Prostate gland (tissue), 2 donors: Measurements from ENCODE around the gene ZNF503. TPM values are rescaled to one million over a fixed set of nuclear protein-coding genes. Genes with fewer than 3 reads are reported as not detected.
A peak's percentile ranks its signal among the peaks of the same experiment; 100 is the strongest.

Source experiments
- DNase-seq: peaks from one replicate; pipeline ENCODE4 v3.0.0-alpha.2; 2019; ENCODE audit warnings: low spot score
- H3K27ac ChIP-seq, 2 donors: fragments of 200-600 bp; sonication (generic); 2 replicates each; pipeline ENCODE4 v1.5.1; 2017 to 2019
- H3K27me3 ChIP-seq: fragments of 200-600 bp; sonication (generic); replicated peaks from 2 replicates; pipeline ENCODE4 v1.5.1; 2019; ENCODE audit not compliant: insufficient read depth
- H3K36me3 ChIP-seq, 2 donors: fragments of 200-600 bp; sonication (generic); 1 replicate in 1 of 2; 2 replicates in 1 of 2; pipeline versions ENCODE4 v1.5.1 to v1.8.1; 2017 to 2019
- H3K4me1 ChIP-seq: fragments of 200-600 bp; sonication (generic); replicated peaks from 2 replicates; pipeline ENCODE4 v1.5.1; 2019
- H3K4me3 ChIP-seq, 2 donors: fragments of 200-600 bp; sonication (generic); 2 replicates each; pipeline ENCODE4 v1.5.1; 2017 to 2019
- H3K9me3 ChIP-seq: fragments of 200-600 bp; sonication (generic); 2 replicates; pipeline ENCODE4 v1.5.1; 2017
- POLR2A ChIP-seq: fragments of 450-650 bp; IDR thresholded peaks from one replicate; pipeline ENCODE4 v1.6.1; 2016; ENCODE audit warnings: antibody characterized with exemption, mild to moderate bottlenecking
- POLR2AphosphoS5 ChIP-seq: sonication (generic); formaldehyde crosslinking; IDR thresholded peaks from one replicate; pipeline ENCODE4 v1.6.1; 2017; ENCODE audit warnings: antibody characterized with exemption
- WGBS: methylation state at CpG from one replicate; pipeline ENCODE4 v1.1.5; 2018; 5-methylcytosine and 5-hydroxymethylcytosine counted together
- intact Hi-C: fragments of 100-400 bp; cut with DNase I; formaldehyde crosslinking; loops from one replicate; pipeline ENCODE4 v1.14.2; 2022
- total RNA-seq, 2 donors: library from RNA; depleted of rRNA; stranded (reverse); fragments of >200 nt; gene quantifications; one replicate each; pipeline ENCODE4 v1.1.0, GENCODE V29; 2016
- TF ChIP-seq, protein P1 (sequence below), 4 experiments: fragments of 200-600 bp in 2 of 4; fragments of 450-650 bp in 2 of 4; sonication (generic) in 2 of 4; IDR thresholded peaks; 1 replicate in 3 of 4; 2 replicates in 1 of 4; pipeline ENCODE4 v1.5.1; 2016 to 2019; ENCODE audit warnings: antibody characterized with exemption in 4 of 4, mild to moderate bottlenecking in 2 of 4, moderate library complexity in 2 of 4

ZNF503 gene
- total RNA-seq, 2 donors from 2014 or later, result 23.9 to 33.7 TPM

DNA sequence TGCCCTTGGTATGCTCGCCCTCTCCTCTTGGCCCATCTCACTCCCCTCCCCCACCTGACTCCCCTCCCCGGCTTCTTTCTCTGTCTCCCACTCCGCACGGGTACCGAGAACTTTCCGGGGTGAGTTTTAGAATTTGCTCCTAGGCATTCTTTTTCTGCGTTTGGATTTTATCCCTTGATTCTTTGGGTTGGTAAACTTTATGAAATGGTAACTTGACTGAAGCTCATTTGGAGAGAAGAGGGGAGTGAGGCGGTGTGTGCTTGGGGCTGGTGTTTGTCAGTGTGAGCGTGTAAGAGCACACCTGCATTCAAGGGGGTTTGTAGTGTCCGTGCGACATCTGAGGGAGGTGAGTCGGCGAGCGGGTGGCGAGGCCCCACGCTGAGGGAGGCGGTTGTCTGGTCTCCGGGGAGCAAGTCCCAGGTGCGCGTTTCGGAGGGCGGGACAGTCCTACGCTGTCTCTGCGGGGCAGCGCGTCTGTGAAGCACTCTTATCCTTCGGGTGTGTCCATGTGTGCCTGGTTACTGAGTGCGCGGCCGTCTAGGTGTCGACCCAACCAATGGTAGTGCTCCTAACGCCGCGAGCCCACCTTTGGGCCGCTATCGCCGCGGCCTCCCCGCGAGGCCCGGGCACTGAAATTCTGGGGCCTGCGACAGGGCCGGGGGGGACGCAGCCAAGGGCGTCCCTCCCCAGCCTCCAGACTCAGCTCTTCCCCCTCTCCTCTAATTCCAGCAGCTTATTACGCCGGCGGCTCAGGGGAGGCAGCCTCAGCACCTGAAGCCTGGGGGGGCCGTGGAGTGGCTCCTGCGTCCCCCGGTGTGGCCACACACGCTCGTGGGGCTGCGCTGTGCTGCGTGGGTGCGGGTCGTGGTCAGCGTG lies 2.6 kb upstream of the ZNF503 start:
- H3K27ac ChIP-seq, result peak overlapping the region; percentile 98 to 99
- TF ChIP-seq POLR2A (peak; percentile 53), POLR2AphosphoS5 (no peak)
- peaks cover 9% of the 10 kb centered on the region for H3K4me1 ChIP-seq
- peak; percentile 66 for DNase-seq
- intact Hi-C loops, result loop anchor here (2.0 to 10.0 kb wide), 6 partner anchors 258 to 1701 kb away; no protein-coding TSS in a partner anchor
- H3K27me3 ChIP-seq, result no peaks in the 10 kb centered on the region
- peak overlapping the region; percentile 98 to 100 for H3K4me3 ChIP-seq
- H3K9me3 ChIP-seq, result no peaks in the 10 kb centered on the region
- WGBS, result 1% methylated on average over 47 of the region's 58 CpGs
- peaks cover 0 to 5% of the 10 kb centered on the region in 2 donors for H3K36me3 ChIP-seq

DNA sequence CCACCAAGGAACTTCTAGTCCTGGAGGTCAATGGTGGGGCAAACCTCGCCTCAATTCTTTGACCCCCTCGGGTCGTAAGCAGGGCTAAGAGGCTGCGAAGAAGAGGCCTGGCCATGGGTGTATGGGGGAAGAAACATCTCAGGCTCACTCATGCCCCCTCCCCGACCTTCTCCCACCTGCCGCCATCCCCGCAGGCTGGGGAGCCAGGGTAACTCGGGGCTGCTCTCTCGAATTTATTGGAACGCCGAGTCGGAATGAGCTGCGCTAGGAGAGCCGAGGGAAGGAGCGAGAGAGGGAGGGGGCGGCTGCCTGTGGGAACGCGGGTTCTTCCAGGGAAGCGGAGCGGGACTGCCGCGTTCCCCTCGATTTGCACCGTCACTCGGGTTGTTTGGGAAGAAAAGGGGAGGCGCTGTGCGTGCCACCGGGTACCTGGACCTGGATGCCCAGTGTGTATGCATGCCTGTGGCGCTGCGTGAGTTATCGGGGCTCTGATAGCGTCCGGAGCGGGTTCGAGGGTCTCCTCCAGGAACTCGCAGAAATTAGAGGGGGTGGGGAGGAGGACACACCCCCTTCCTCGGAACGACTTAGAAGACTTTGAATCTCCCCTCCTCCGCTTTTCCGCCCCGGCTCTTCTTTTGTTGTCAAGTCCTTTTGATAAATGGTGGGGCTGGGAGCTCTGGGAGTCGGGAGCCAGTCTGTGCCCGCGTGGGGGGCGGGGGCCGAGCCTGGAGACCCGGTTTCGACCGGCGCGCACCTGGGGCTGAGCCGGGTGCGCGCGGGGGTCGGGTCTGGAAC lies 1.8 kb upstream of the ZNF503 start:
- peak overlapping the region; percentile 98 to 99 for H3K27ac ChIP-seq
- WGBS, result under 1% methylated on average over 56 of the region's 56 CpGs
- H3K36me3 ChIP-seq, result peaks cover 0 to 14% of the 10 kb centered on the region in 2 donors
- H3K9me3 ChIP-seq, result no peaks in the 10 kb centered on the region
- H3K27me3 ChIP-seq, result no peaks in the 10 kb centered on the region
- DNase-seq, result peak; percentile 45
- peak overlapping the region; percentile 98 to 100 for H3K4me3 ChIP-seq
- intact Hi-C loops, result loop anchor here (2.0 to 10.0 kb wide), 6 partner anchors 259 to 1701 kb away; no protein-coding TSS in a partner anchor
- H3K4me1 ChIP-seq, result peaks cover 9% of the 10 kb centered on the region
- no peak for TF ChIP-seq POLR2AphosphoS5
- TF ChIP-seq POLR2A, result no peak
- TF ChIP-seq, protein P1, sequence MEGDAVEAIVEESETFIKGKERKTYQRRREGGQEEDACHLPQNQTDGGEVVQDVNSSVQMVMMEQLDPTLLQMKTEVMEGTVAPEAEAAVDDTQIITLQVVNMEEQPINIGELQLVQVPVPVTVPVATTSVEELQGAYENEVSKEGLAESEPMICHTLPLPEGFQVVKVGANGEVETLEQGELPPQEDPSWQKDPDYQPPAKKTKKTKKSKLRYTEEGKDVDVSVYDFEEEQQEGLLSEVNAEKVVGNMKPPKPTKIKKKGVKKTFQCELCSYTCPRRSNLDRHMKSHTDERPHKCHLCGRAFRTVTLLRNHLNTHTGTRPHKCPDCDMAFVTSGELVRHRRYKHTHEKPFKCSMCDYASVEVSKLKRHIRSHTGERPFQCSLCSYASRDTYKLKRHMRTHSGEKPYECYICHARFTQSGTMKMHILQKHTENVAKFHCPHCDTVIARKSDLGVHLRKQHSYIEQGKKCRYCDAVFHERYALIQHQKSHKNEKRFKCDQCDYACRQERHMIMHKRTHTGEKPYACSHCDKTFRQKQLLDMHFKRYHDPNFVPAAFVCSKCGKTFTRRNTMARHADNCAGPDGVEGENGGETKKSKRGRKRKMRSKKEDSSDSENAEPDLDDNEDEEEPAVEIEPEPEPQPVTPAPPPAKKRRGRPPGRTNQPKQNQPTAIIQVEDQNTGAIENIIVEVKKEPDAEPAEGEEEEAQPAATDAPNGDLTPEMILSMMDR (IDR thresholded peaks at IDR 0.05), result no peak

DNA sequence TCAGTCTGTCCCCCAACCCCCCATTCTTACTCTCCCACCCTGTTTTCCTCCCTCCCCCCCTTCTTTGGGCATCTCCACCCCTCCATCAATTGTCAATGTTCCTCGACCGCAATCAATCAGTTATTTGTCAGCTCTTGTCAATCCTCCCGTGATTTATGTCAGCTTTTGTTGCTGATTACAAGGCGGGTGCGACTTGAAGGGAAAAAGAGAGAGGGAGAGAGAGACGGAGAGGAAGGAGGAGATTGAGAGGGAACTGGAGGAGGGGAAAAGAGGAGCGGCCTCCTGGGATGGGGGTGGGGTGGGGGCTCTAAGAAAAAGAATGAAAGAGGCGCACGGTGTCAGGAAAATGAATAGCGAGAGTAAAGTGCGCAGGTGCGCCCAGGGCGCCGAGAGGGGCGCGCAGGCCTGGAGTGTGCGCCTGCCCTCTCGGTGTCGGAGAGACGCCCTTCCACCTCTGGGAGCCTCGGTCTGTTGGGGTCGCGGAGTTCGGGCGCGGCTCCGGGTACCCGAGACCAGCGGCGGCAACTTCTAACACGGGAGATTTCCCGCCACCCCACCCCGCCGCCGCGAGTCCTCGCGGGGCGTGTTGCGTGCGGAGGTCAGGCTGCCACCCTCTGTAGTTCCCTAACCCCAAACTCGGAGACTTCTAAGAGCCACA lies 1.1 kb upstream of the ZNF503 start:
- Histone ChIP-seq H3K27ac (peak overlapping the region; percentile 98 to 99), H3K4me3 (peak overlapping the region; percentile 98 to 100), H3K36me3 (peaks cover 0 to 14% of the 10 kb centered on the region in 2 donors), H3K9me3 (no peaks in the 10 kb centered on the region), H3K4me1 (peaks cover 9% of the 10 kb centered on the region), H3K27me3 (no peaks in the 10 kb centered on the region)
- intact Hi-C loops, result loop anchor here (2.0 to 10.0 kb wide), 6 partner anchors 260 to 1702 kb away; no protein-coding TSS in a partner anchor
- peak; percentile 52 for DNase-seq
- TF ChIP-seq POLR2AphosphoS5 (no peak), POLR2A (peak; percentile 40)
- TF ChIP-seq, protein P1 (IDR thresholded peaks at IDR 0.05), result no peak
- WGBS, result under 1% methylated on average over 42 of the region's 42 CpGs

DNA sequence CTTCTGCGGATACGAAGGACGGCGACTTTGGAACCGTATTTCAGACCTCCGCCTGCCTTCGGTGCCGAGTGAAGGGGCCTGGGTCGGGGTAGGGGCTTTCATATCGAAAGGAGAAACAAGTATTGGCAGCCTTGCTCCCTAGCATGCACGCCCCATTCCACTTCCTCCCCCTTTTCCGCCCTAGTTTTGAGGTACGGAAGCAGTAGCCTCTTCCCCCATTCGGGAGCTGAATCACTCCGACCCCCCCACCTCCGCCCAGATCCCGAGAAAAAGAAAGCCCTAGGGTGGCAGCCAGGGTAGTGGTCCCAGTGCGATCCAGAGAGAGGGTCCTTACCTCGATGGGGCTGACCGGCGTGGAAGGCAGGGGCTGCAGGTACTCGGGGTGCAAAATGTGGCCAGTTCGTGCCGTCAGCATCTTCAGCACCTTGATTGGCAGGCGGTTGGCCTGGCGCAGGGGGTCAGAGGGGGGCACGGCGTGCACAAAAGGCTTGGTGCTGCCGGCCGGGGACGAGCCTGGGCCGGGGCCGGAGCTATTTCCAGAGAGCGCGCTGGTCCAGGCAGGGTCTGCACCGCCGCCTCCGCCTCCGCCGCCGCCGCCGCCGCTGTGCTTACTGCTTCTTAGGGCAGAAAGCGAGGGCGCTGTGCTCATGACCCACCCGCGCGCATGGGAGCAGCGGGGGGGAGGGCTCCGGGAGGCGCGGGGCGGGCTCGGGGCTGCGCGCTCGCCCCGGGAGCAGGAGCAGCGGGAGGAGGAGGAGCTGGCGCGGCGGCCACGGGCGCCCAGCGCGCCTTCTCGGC lies 594 bp downstream of the ZNF503 start:
- intact Hi-C loops, result loop anchor here (2.0 to 10.0 kb wide), 7 partner anchors 261 to 1704 kb away; no protein-coding TSS in a partner anchor

More for the DNA sequence above, 594 bp downstream of the ZNF503 start:
- TF ChIP-seq, protein P1 (IDR thresholded peaks at IDR 0.05), result peak in 1 of 4 experiments; percentile 1
- TF ChIP-seq POLR2A, result no peak
- under 1% methylated on average over 68 of the region's 68 CpGs for WGBS
- peak; percentile 49 for DNase-seq
- peaks cover 9% of the 10 kb centered on the region for H3K4me1 ChIP-seq
- peak overlapping the region; percentile 98 to 100 for H3K4me3 ChIP-seq
- peaks cover 0 to 14% of the 10 kb centered on the region in 2 donors for H3K36me3 ChIP-seq
- H3K9me3 ChIP-seq, result no peaks in the 10 kb centered on the region
- no peaks in the 10 kb centered on the region for H3K27me3 ChIP-seq
- peak overlapping the region; percentile 98 to 99 for H3K27ac ChIP-seq
